SK-N-SH treated with all-trans-retinoic acid at 6 μM for 48 hours (cell line): ENCODE measurements around the gene ARHGEF11.
"Not testable (repeated sequence)": the region's sequence is repeated elsewhere in the genome, so short reads cannot be mapped to it uniquely, and the experiment has no call there.

ENCODE experiments used
- ATAC-seq: fragments of 200-7000 bp; cut with Tn5 transposase; 3 replicates; pipeline ENCODE4 v1.9.1; 2020; ENCODE audit warnings: mild to moderate bottlenecking, moderate library complexity
- ARNTL ChIP-seq: fragments of 450-650 bp; formaldehyde crosslinking; IDR thresholded peaks from 2 replicates; pipeline ENCODE4 v1.5.0; 2020; ENCODE audit warnings: low read depth, mild to moderate bottlenecking, moderate library complexity, borderline replicate concordance
- CREB5 ChIP-seq: fragments of 250-450 bp; sonication (Bioruptor Pico); IDR thresholded peaks from 2 replicates; pipeline ENCODE4 v1.5.1; 2020; ENCODE audit warnings: low read depth, mild to moderate bottlenecking, moderate library complexity
- CSDC2 ChIP-seq: fragments of 250-450 bp; sonication (Bioruptor Pico); IDR thresholded peaks from 2 replicates; pipeline ENCODE4 v1.5.0; 2020; ENCODE audit warnings: mild to moderate bottlenecking, moderate library complexity
- CSRNP3 ChIP-seq: fragments of 250-450 bp; sonication (Bioruptor Pico); IDR thresholded peaks from 2 replicates; pipeline ENCODE4 v1.5.1; 2021; ENCODE audit warnings: mild to moderate bottlenecking, moderate library complexity
- ESRRG ChIP-seq: fragments of 250-450 bp; sonication (Bioruptor Pico); IDR thresholded peaks from 2 replicates; pipeline ENCODE4 v1.6.1; 2021; ENCODE audit warnings: mild to moderate bottlenecking
- GLIS3 ChIP-seq: fragments of 250-450 bp; sonication (Bioruptor Pico); IDR thresholded peaks from 2 replicates; pipeline ENCODE4 v1.5.0; 2020; ENCODE audit warnings: mild to moderate bottlenecking, moderate library complexity
- ISL1 ChIP-seq: fragments of 250-450 bp; sonication (Bioruptor Pico); IDR thresholded peaks from 2 replicates; pipeline ENCODE4 v2.1.2; 2022; ENCODE audit warnings: mild to moderate bottlenecking, moderate library complexity
- OSR1 ChIP-seq: fragments of 250-450 bp; sonication (Bioruptor Pico); IDR thresholded peaks from 2 replicates; pipeline ENCODE4 v1.8.0; 2022; ENCODE audit warnings: moderate library complexity, mild to moderate bottlenecking, inconsistent platforms
- PATZ1 ChIP-seq: fragments of 250-450 bp; sonication (Bioruptor Pico); IDR thresholded peaks from 2 replicates; pipeline ENCODE4 v1.8.0; 2020; ENCODE audit warnings: mild to moderate bottlenecking, moderate library complexity, borderline replicate concordance
- POU6F1 ChIP-seq: fragments of 250-450 bp; sonication (Bioruptor Pico); IDR thresholded peaks from 2 replicates; pipeline ENCODE4 v1.8.0; 2021; ENCODE audit warnings: low read depth, mild to moderate bottlenecking, moderate library complexity, borderline replicate concordance
- PPARA ChIP-seq: fragments of 250-450 bp; sonication (Bioruptor Pico); IDR thresholded peaks from 2 replicates; pipeline ENCODE4 v1.5.0; 2020; ENCODE audit warnings: mild to moderate bottlenecking, borderline replicate concordance
- SNAI2 ChIP-seq: fragments of 250-450 bp; sonication (Bioruptor Pico); IDR thresholded peaks from 2 replicates; pipeline ENCODE4 v1.5.0; 2020; ENCODE audit warnings: mild to moderate bottlenecking, moderate library complexity
- TCF4 ChIP-seq: fragments of 250-450 bp; sonication (Bioruptor Pico); IDR thresholded peaks from 2 replicates; pipeline ENCODE4 v1.8.0; 2021; ENCODE audit warnings: mild to moderate bottlenecking, moderate library complexity, borderline replicate concordance
- TOX ChIP-seq: fragments of 250-450 bp; sonication (Bioruptor Pico); IDR thresholded peaks from 2 replicates; pipeline ENCODE4 v1.8.0; 2021; ENCODE audit warnings: mild to moderate bottlenecking, moderate library complexity, borderline replicate concordance
- TSHZ2 ChIP-seq: fragments of 250-450 bp; sonication (Bioruptor Pico); IDR thresholded peaks from 2 replicates; pipeline ENCODE4 v1.5.0; 2020; ENCODE audit warnings: mild to moderate bottlenecking, moderate library complexity
- ZC3H10 ChIP-seq: fragments of 250-450 bp; sonication (Bioruptor Pico); IDR thresholded peaks from 2 replicates; pipeline ENCODE4 v1.5.1; 2021; ENCODE audit warnings: mild to moderate bottlenecking, moderate library complexity
- ZFP3 ChIP-seq: fragments of 250-450 bp; sonication (Bioruptor Pico); IDR thresholded peaks from 2 replicates; pipeline ENCODE4 v1.5.0; 2020; ENCODE audit warnings: mild to moderate bottlenecking, moderate library complexity
- ZFP30 ChIP-seq: fragments of 450-650 bp; formaldehyde crosslinking; IDR thresholded peaks from 2 replicates; pipeline ENCODE4 v1.5.0; 2022; ENCODE audit warnings: mild to moderate bottlenecking, moderate library complexity
- ZNF565 ChIP-seq: fragments of 450-650 bp; formaldehyde crosslinking; conservative IDR thresholded peaks from 2 replicates; pipeline ENCODE4 v1.5.0; 2020; ENCODE audit warnings: low read depth, mild to moderate bottlenecking, moderate library complexity
- ZNF70 ChIP-seq: fragments of 450-650 bp; formaldehyde crosslinking; IDR thresholded peaks from 2 replicates; pipeline ENCODE4 v1.5.0; 2020; ENCODE audit warnings: mild to moderate bottlenecking, moderate library complexity
- ZNF8 ChIP-seq: fragments of 450-650 bp; formaldehyde crosslinking; IDR thresholded peaks from 2 replicates; pipeline ENCODE4 v1.5.0; 2020; ENCODE audit warnings: mild to moderate bottlenecking, moderate library complexity

ARHGEF11 gene

GRCh38 chr1:157056269-157056668 is 10.7 kb upstream of the ARHGEF11 start:
- ATAC-seq = no peak
- TF ChIP-seq ZNF70 (CRISPR knock-in tag) = no peak
- no peak for TF ChIP-seq ISL1 (CRISPR knock-in tag)

- ATAC-seq = not testable (repeated sequence)
Measured at GRCh38 chr1:157055729-157056128, 10.2 kb upstream of the ARHGEF11 start.

- TF ChIP-seq PATZ1 (CRISPR knock-in tag) (no peak), ZNF565 (CRISPR knock-in tag) (no peak), ZNF8 (CRISPR knock-in tag) (no peak), CSRNP3 (no peak), POU6F1 (CRISPR knock-in tag) (no peak), ZFP30 (CRISPR knock-in tag) (no peak), TCF4 (CRISPR knock-in tag) (no peak), OSR1 (no peak), ZFP3 (CRISPR knock-in tag) (no peak), ESRRG (CRISPR knock-in tag) (no peak), CSDC2 (CRISPR knock-in tag) (no peak)
- TF ChIP-seq, all 23 proteins: peak for 0
- ATAC-seq = no peak
Measured at GRCh38 chr1:157050836-157051235, 5.3 kb upstream of the ARHGEF11 start.

GRCh38 chr1:157047062-157047410 is 1.5 kb upstream of the ARHGEF11 start:
- TF ChIP-seq PATZ1 (CRISPR knock-in tag) (no peak), ZFP30 (CRISPR knock-in tag) (no peak), CSDC2 (CRISPR knock-in tag) (no peak), GLIS3 (CRISPR knock-in tag) (no peak)
- ATAC-seq = no peak

GRCh38 chr1:157044326-157044725 is 1.2 kb downstream of the ARHGEF11 start:
- no peak for ATAC-seq
- TF ChIP-seq GLIS3 (CRISPR knock-in tag) (no peak), OSR1 (no peak), ARNTL (CRISPR knock-in tag) (no peak), ZC3H10 (CRISPR knock-in tag) (no peak), CREB5 (CRISPR knock-in tag) (no peak), SNAI2 (CRISPR knock-in tag) (no peak), PATZ1 (CRISPR knock-in tag) (no peak), TSHZ2 (CRISPR knock-in tag) (no peak), ISL1 (CRISPR knock-in tag) (no peak), PPARA (CRISPR knock-in tag) (no peak), TOX (no peak), ZNF8 (CRISPR knock-in tag) (no peak), ESRRG (CRISPR knock-in tag) (no peak), CSDC2 (CRISPR knock-in tag) (no peak)
